Prostate gland (tissue), 2 donors: ENCODE results near the gene PRLH. TPM values are rescaled to one million over a fixed set of nuclear protein-coding genes. Genes with fewer than 3 reads are reported as not detected.

Source experiments
- DNase-seq: peaks from one replicate; pipeline ENCODE4 v3.0.0-alpha.2; 2019; ENCODE audit warnings: low spot score
- H3K27ac ChIP-seq, 2 donors: fragments of 200-600 bp; sonication (generic); 2 replicates each; pipeline ENCODE4 v1.5.1; 2017 to 2019
- H3K27me3 ChIP-seq: fragments of 200-600 bp; sonication (generic); replicated peaks from 2 replicates; pipeline ENCODE4 v1.5.1; 2019; ENCODE audit not compliant: insufficient read depth
- H3K36me3 ChIP-seq, 2 donors: fragments of 200-600 bp; sonication (generic); 1 replicate in 1 of 2; 2 replicates in 1 of 2; pipeline versions ENCODE4 v1.5.1 to v1.8.1; 2017 to 2019
- H3K4me1 ChIP-seq: fragments of 200-600 bp; sonication (generic); replicated peaks from 2 replicates; pipeline ENCODE4 v1.5.1; 2019
- H3K4me3 ChIP-seq, 2 donors: fragments of 200-600 bp; sonication (generic); 2 replicates each; pipeline ENCODE4 v1.5.1; 2017 to 2019
- H3K9me3 ChIP-seq: fragments of 200-600 bp; sonication (generic); 2 replicates; pipeline ENCODE4 v1.5.1; 2017
- CTCF ChIP-seq, 4 experiments: fragments of 200-600 bp in 2 of 4; fragments of 450-650 bp in 2 of 4; sonication (generic) in 2 of 4; IDR thresholded peaks; 1 replicate in 3 of 4; 2 replicates in 1 of 4; pipeline ENCODE4 v1.5.1; 2016 to 2019; ENCODE audit warnings: antibody characterized with exemption in 4 of 4, mild to moderate bottlenecking in 2 of 4, moderate library complexity in 2 of 4
- POLR2A ChIP-seq: fragments of 450-650 bp; IDR thresholded peaks from one replicate; pipeline ENCODE4 v1.6.1; 2016; ENCODE audit warnings: antibody characterized with exemption, mild to moderate bottlenecking
- POLR2AphosphoS5 ChIP-seq: sonication (generic); formaldehyde crosslinking; IDR thresholded peaks from one replicate; pipeline ENCODE4 v1.6.1; 2017; ENCODE audit warnings: antibody characterized with exemption
- WGBS: methylation state at CpG from one replicate; pipeline ENCODE4 v1.1.5; 2018; 5-methylcytosine and 5-hydroxymethylcytosine counted together
- intact Hi-C: fragments of 100-400 bp; cut with DNase I; formaldehyde crosslinking; loops from one replicate; pipeline ENCODE4 v1.14.2; 2022
- total RNA-seq, 2 donors: library from RNA; depleted of rRNA; stranded (reverse); fragments of >200 nt; gene quantifications; one replicate each; pipeline ENCODE4 v1.1.0, GENCODE V29; 2016

PRLH gene
- total RNA-seq, 2 donors from 2014 or later, result not detected

GRCh38 chr2:237542001-237542704 lies 24.2 kb upstream of the PRLH start:
- Histone ChIP-seq H3K27me3 (no peaks in the 10 kb centered on the region), H3K36me3 (peaks cover 0 to 5% of the 10 kb centered on the region in 2 donors), H3K9me3 (no peaks in the 10 kb centered on the region), H3K27ac (peak overlapping the region in 1 of 2 donors; percentile 71), H3K4me3 (no peak overlapping the region), H3K4me1 (peaks cover 9% of the 10 kb centered on the region)
- intact Hi-C loops, result no loop called here
- 90% methylated on average over 18 of the region's 18 CpGs for WGBS
- no peak for DNase-seq
- no peak for TF ChIP-seq CTCF (IDR thresholded peaks at IDR 0.05)
- no peak for TF ChIP-seq POLR2A
- TF ChIP-seq POLR2AphosphoS5, result no peak

DNA sequence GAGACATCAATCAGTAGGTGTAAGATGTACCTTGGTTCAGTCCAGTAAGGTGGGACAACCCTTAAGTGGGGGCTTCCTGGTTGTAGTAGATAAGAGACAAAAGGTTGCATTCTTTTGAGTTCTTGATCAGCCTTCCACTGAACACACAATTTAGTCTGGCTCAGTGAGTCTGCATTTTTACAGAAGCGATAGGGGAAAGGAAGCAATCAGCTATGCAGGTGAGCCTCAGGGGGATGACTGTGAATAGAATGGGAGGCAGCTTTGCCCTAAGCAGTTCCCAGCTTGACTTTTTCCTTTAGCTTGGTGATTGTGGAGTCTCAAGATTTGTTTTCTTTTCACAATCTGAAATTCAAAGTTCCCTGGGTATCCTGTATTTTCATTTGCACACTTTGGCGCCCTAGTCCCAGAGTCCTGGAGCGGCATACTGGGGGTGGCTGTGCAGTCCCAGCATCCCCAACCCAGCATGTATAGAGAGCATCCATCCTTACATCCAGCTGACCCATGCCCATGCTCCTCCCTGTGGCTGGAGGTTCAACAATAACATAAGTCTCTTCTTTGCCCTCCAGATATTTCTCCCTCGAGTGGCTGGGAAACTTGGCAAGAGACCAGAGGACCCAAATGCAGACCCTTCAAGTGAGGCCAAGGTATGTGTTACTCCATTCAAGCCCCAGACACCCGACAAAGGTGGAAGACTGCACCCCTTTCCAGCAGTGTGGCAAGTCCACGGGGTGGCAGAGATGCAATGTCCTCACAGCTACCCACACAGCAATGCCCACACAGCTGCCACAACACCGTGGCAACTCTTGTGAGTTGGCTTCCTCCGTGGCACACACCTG lies 20.1 kb upstream of the PRLH start:
- WGBS, result 76% methylated on average over 8 of the region's 8 CpGs
- Histone ChIP-seq H3K27me3 (no peaks in the 10 kb centered on the region), H3K4me1 (peaks cover under 1% of the 10 kb centered on the region), H3K9me3 (no peaks in the 10 kb centered on the region), H3K36me3 (peaks cover 0 to 5% of the 10 kb centered on the region in 2 donors), H3K27ac (no peak overlapping the region), H3K4me3 (no peak overlapping the region)
- TF ChIP-seq CTCF (IDR thresholded peaks at IDR 0.05) (no peak), POLR2A (no peak), POLR2AphosphoS5 (no peak)
- DNase-seq, result no peak
- intact Hi-C loops, result no loop called here

- Histone ChIP-seq H3K4me1 (no peaks in the 10 kb centered on the region), H3K4me3 (no peak overlapping the region), H3K9me3 (no peaks in the 10 kb centered on the region), H3K36me3 (peaks cover 0 to 5% of the 10 kb centered on the region in 2 donors), H3K27ac (no peak overlapping the region), H3K27me3 (no peaks in the 10 kb centered on the region)
- DNase-seq, result no peak
- 73% methylated on average over 13 of the region's 13 CpGs for WGBS
- no peak for TF ChIP-seq POLR2A
- no peak for TF ChIP-seq POLR2AphosphoS5
- no peak for TF ChIP-seq CTCF (IDR thresholded peaks at IDR 0.05)
- intact Hi-C loops, result no loop called here
Observed at GRCh38 chr2:237546876-237547395, 19.4 kb upstream of the PRLH start.

DNA sequence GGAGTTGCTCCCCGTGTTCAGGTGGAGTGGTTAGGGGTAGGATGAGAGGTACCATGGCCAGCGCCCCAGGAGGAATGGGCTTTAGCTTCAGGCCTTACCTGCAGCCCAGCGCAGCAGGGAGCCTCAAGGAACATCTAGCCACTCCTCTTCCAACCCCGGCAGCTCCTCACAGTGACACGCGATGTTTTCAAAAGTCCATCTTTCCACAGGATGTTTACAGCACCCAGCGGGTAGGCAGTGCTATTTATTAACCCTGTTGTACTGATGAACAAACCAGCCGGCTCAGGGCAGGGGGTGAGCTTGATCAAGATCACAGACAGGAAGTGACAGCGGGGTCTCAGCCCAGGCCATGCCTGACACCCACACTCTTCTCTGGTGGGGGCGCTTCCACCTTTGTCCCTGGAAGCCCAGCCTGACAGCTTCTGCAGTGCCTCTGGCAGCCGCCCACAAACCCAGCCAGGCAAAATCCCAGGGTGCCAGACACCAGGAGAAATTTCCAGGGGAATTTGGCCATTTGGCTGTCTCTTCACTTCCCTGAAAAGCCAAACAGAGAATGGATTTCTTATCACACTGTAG lies 18.4 kb upstream of the PRLH start:
- WGBS, result 64% methylated on average over 11 of the region's 11 CpGs
- Histone ChIP-seq H3K36me3 (peaks cover under 1 to 5% of the 10 kb centered on the region in 2 donors), H3K4me3 (no peak overlapping the region)

More for the DNA sequence above, 18.4 kb upstream of the PRLH start:
- TF ChIP-seq POLR2A (no peak), CTCF (IDR thresholded peaks at IDR 0.05) (no peak), POLR2AphosphoS5 (no peak)
- Histone ChIP-seq H3K9me3 (no peaks in the 10 kb centered on the region), H3K27ac (no peak overlapping the region), H3K27me3 (no peaks in the 10 kb centered on the region), H3K4me1 (no peaks in the 10 kb centered on the region)
- DNase-seq, result no peak
- intact Hi-C loops, result no loop called here
